ENCODE data around the gene GSTP1. TPM values are rescaled to one million over a fixed set of nuclear protein-coding genes. Genes with fewer than 3 reads are reported as not detected.

GSTP1 gene
- total RNA-seq, 4 donors from 2014 or later: 514 to 845 (median 628) TPM

- Histone ChIP-seq H3K27me3 (peaks cover 9% of the 10 kb centered on the region), H3K9me3 (no peaks in the 10 kb centered on the region), H3K36me3 (no peaks in the 10 kb centered on the region), H3K27ac (no peak overlapping the region), H3K4me3 (no peak overlapping the region), H3K4me1 (no peaks in the 10 kb centered on the region)
- WGBS, 2 donors (ENCODE audit: low coverage in 1 of 2): 69 to 78% methylated on average over 2 of the region's 4 CpGs
- ATAC-seq: no peak
- no peak for TF ChIP-seq POLR2AphosphoS5 (IDR thresholded peaks at IDR 0.05)
- TF ChIP-seq CTCF (IDR thresholded peaks at IDR 0.05): no peak
- no peak for TF ChIP-seq POLR2A (IDR thresholded peaks at IDR 0.05)
- no peak for TF ChIP-seq EP300 (IDR thresholded peaks at IDR 0.05)
Measured at GRCh38 chr11:67539550-67539949, 44.1 kb upstream of the GSTP1 start.

GRCh38 chr11:67541198-67541597, 42.4 kb upstream of the GSTP1 start:
- WGBS, 2 donors (ENCODE audit: low coverage in 1 of 2): no CpG with 5 or more reads among the region's 6 CpGs
- Histone ChIP-seq H3K36me3 (no peaks in the 10 kb centered on the region), H3K4me1 (no peaks in the 10 kb centered on the region), H3K27ac (no peak overlapping the region), H3K27me3 (peaks cover 9% of the 10 kb centered on the region), H3K9me3 (no peaks in the 10 kb centered on the region), H3K4me3 (no peak overlapping the region)
- ATAC-seq: no peak
- TF ChIP-seq POLR2AphosphoS5 (IDR thresholded peaks at IDR 0.05) (no peak), EP300 (IDR thresholded peaks at IDR 0.05) (no peak), CTCF (IDR thresholded peaks at IDR 0.05) (no peak), POLR2A (IDR thresholded peaks at IDR 0.05) (no peak)

- Histone ChIP-seq H3K27ac (no peak overlapping the region), H3K27me3 (peaks cover 9% of the 10 kb centered on the region), H3K4me3 (no peak overlapping the region), H3K36me3 (no peaks in the 10 kb centered on the region), H3K4me1 (no peaks in the 10 kb centered on the region), H3K9me3 (no peaks in the 10 kb centered on the region)
- WGBS, 2 donors (ENCODE audit: low coverage in 1 of 2): 54% methylated on average over 3 of the region's 3 CpGs; no CpG with 5 or more reads in 1 of the 2 donors
- TF ChIP-seq EP300 (IDR thresholded peaks at IDR 0.05) (no peak), CTCF (IDR thresholded peaks at IDR 0.05) (no peak), POLR2A (IDR thresholded peaks at IDR 0.05) (no peak), POLR2AphosphoS5 (IDR thresholded peaks at IDR 0.05) (no peak)
- no peak for ATAC-seq
Measured at GRCh38 chr11:67542169-67542568, 41.4 kb upstream of the GSTP1 start.

GRCh38 chr11:67542971-67543370, 40.6 kb upstream of the GSTP1 start:
- ATAC-seq: no peak
- no peak overlapping the region for H3K27ac ChIP-seq
- WGBS, 2 donors (ENCODE audit: low coverage in 1 of 2): 27 to 64% methylated on average over 3 to 6 of the region's 7 CpGs

More at GRCh38 chr11:67542971-67543370, 40.6 kb upstream of the GSTP1 start:
- H3K27me3 ChIP-seq: peaks cover 9% of the 10 kb centered on the region
- H3K4me3 ChIP-seq: no peak overlapping the region
- H3K9me3 ChIP-seq: no peaks in the 10 kb centered on the region
- no peak for TF ChIP-seq POLR2AphosphoS5 (IDR thresholded peaks at IDR 0.05)
- TF ChIP-seq POLR2A (IDR thresholded peaks at IDR 0.05): no peak
- no peak for TF ChIP-seq EP300 (IDR thresholded peaks at IDR 0.05)
- no peak for TF ChIP-seq CTCF (IDR thresholded peaks at IDR 0.05)
- no peaks in the 10 kb centered on the region for H3K4me1 ChIP-seq
- H3K36me3 ChIP-seq: no peaks in the 10 kb centered on the region
